ENCODE measurements around the gene MAN2C1.
"Not testable (repeated sequence)": the region's sequence is repeated elsewhere in the genome, so short reads cannot be mapped to it uniquely, and the experiment has no call there.

Gene MAN2C1

DNA sequence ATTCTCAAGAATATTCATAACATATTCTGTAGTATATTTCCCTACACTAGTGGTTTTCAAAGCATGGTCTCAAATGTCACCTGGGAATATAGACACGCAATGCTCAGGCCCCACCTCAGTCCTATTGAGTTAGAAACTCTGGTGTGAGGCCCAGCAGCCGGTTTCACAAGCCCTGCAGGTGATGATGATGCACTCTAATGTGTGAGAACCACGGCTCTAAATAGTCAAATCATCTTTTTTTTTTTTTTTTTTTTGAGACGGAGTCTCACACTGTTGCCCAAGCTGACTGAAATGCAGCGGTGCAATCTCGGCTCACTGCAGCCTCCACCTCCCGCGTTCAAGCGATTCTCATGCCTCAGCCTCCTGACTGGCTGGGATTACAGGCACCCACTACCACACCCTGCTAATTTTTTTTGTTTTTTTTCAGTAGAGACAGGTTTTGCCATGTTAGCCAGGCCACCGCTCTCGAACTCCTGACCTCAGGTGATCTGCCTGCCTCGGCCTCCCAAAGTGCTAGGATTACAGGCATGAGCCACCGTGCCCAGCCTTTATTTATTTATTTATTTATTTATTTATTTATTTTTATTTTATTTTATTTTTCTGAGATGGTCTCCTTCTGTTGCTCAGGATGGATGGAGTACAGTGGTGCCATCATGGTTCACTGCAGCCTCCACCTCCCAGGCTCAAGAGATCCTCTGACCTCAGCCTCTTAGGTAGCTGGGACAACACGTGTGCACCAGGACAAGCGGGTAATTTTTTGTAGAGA is 34.6 kb downstream of the MAN2C1 start:
- ChIA-PET POLR2A (interaction anchor here (1.8 to 3.0 kb wide), 3 partner anchors 28 to 132 kb away, joined by 4 to 15 read pairs (median 4); partner anchors contain the start of genes C15orf39 and MAN2C1), CTCF (interaction anchor here (0.7 to 1.9 kb wide), 4 partner anchors 26 to 564 kb away, joined by 3 to 8 read pairs (median 4); partner anchors contain the start of gene SNX33)

DNA sequence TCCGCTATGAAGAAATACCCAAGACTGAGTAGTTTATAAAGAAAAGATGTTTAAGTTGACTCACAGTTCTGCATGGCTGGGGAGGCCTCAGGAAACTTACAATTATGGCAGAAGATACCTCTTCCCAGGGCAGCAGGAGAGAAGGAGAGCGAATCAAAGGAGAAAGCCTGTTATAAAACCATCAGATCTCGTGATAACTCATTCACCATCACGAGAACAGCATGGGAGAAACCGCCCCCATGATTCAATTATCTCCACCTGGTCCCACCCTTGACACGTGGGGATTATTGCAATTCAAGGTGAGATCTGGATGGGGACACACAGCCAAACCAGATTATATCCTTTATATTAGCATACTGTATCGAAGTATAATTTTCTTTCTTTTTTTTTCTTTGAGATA is 36.3 kb downstream of the MAN2C1 start:
- H3K27ac ChIP-seq (ENCODE audit: extremely low read depth, low read depth, low read length); H3K36me3 ChIP-seq (ENCODE audit: control insufficient read depth in 2 of 2, insufficient read depth in 1 of 2, low read length in 2 of 2); H3K4me1 ChIP-seq (ENCODE audit: control insufficient read depth, insufficient read depth, low read length); POLR2A ChIA-PET; H3K4me3 ChIP-seq (ENCODE audit: low read depth, low read length); H3K9me3 ChIP-seq (ENCODE audit: control insufficient read depth, insufficient read depth, low read depth, low read length): not testable (repeated sequence)
- CTCF ChIA-PET: interaction anchor here (0.7 kb wide), 1 partner anchor 751 kb away, joined by 7 read pairs; no protein-coding TSS in a partner anchor

More for the DNA sequence above, 34.6 kb downstream of the MAN2C1 start:
- H3K9me3 ChIP-seq (ENCODE audit: control insufficient read depth, insufficient read depth, low read depth, low read length); H3K36me3 ChIP-seq (ENCODE audit: control insufficient read depth in 2 of 2, insufficient read depth in 1 of 2, low read length in 2 of 2); H3K27ac ChIP-seq (ENCODE audit: extremely low read depth, low read depth, low read length); H3K4me1 ChIP-seq (ENCODE audit: control insufficient read depth, insufficient read depth, low read length); H3K4me3 ChIP-seq (ENCODE audit: low read depth, low read length): not testable (repeated sequence)
- peak; percentile 44 for TF ChIP-seq ZNF426 (tag by site-specific recombination; IDR thresholded peaks at IDR 0.05)
- peak; percentile 40; the same call in 1 of the 2 replicates for TF ChIP-seq ZNF623 (tag by site-specific recombination; IDR thresholded peaks at IDR 0.05)
- TF ChIP-seq ZNF394 (tag by site-specific recombination; IDR thresholded peaks at IDR 0.05; ENCODE audit: borderline replicate concordance): peak; percentile 71; the same call in 1 of the 2 replicates
- TF ChIP-seq, protein P1, sequence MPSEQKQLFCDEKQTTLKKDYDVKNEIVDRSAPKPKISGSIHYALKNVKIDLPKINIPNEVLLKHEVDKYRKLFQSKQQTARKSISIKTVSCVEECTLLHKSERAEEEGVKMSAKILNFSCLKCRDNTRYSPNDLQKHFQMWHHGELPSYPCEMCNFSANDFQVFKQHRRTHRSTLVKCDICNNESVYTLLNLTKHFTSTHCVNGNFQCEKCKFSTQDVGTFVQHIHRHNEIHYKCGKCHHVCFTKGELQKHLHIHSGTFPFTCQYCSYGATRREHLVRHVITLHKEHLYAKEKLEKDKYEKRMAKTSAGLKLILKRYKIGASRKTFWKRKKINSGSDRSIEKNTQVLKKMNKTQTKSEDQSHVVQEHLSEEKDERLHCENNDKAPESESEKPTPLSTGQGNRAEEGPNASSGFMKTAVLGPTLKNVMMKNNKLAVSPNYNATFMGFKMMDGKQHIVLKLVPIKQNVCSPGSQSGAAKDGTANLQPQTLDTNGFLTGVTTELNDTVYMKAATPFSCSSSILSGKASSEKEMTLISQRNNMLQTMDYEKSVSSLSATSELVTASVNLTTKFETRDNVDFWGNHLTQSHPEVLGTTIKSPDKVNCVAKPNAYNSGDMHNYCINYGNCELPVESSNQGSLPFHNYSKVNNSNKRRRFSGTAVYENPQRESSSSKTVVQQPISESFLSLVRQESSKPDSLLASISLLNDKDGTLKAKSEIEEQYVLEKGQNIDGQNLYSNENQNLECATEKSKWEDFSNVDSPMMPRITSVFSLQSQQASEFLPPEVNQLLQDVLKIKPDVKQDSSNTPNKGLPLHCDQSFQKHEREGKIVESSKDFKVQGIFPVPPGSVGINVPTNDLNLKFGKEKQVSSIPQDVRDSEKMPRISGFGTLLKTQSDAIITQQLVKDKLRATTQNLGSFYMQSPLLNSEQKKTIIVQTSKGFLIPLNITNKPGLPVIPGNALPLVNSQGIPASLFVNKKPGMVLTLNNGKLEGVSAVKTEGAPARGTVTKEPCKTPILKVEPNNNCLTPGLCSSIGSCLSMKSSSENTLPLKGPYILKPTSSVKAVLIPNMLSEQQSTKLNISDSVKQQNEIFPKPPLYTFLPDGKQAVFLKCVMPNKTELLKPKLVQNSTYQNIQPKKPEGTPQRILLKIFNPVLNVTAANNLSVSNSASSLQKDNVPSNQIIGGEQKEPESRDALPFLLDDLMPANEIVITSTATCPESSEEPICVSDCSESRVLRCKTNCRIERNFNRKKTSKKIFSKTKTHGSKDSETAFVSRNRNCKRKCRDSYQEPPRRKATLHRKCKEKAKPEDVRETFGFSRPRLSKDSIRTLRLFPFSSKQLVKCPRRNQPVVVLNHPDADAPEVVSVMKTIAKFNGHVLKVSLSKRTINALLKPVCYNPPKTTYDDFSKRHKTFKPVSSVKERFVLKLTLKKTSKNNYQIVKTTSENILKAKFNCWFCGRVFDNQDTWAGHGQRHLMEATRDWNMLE (tag by site-specific recombination; conservative IDR thresholded peaks at IDR 0.05; ENCODE audit: low read depth): peak; percentile 63; the same call in 1 of the 2 replicates
- TF ChIP-seq, protein P2, sequence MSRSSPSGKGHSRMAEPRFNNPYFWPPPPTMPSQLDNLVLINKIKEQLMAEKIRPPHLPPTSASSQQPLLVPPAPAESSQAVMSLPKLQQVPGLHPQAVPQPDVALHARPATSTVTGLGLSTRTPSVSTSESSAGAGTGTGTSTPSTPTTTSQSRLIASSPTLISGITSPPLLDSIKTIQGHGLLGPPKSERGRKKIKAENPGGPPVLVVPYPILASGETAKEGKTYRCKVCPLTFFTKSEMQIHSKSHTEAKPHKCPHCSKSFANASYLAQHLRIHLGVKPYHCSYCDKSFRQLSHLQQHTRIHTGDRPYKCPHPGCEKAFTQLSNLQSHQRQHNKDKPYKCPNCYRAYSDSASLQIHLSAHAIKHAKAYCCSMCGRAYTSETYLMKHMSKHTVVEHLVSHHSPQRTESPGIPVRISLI (tag by site-specific recombination; IDR thresholded peaks at IDR 0.05): 0 out of 2 replicates have a peak, but pooled peaks have one; percentile 61
- TF ChIP-seq ZBTB8A (tag by site-specific recombination; IDR thresholded peaks at IDR 0.05): peak; percentile 30; the same call in 1 of the 2 replicates
- TF ChIP-seq, protein P3, sequence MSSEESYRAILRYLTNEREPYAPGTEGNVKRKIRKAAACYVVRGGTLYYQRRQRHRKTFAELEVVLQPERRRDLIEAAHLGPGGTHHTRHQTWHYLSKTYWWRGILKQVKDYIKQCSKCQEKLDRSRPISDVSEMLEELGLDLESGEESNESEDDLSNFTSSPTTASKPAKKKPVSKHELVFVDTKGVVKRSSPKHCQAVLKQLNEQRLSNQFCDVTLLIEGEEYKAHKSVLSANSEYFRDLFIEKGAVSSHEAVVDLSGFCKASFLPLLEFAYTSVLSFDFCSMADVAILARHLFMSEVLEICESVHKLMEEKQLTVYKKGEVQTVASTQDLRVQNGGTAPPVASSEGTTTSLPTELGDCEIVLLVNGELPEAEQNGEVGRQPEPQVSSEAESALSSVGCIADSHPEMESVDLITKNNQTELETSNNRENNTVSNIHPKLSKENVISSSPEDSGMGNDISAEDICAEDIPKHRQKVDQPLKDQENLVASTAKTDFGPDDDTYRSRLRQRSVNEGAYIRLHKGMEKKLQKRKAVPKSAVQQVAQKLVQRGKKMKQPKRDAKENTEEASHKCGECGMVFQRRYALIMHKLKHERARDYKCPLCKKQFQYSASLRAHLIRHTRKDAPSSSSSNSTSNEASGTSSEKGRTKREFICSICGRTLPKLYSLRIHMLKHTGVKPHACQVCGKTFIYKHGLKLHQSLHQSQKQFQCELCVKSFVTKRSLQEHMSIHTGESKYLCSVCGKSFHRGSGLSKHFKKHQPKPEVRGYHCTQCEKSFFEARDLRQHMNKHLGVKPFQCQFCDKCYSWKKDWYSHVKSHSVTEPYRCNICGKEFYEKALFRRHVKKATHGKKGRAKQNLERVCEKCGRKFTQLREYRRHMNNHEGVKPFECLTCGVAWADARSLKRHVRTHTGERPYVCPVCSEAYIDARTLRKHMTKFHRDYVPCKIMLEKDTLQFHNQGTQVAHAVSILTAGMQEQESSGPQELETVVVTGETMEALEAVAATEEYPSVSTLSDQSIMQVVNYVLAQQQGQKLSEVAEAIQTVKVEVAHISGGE (tag by site-specific recombination; conservative IDR thresholded peaks at IDR 0.05; ENCODE audit: low read depth): 0 out of 2 replicates have a peak, but pooled peaks have one; percentile 20
- 0 out of 2 replicates have a peak, but pooled peaks have one; percentile 18 for TF ChIP-seq ZBTB21 (tag by site-specific recombination; IDR thresholded peaks at IDR 0.05)

DNA sequence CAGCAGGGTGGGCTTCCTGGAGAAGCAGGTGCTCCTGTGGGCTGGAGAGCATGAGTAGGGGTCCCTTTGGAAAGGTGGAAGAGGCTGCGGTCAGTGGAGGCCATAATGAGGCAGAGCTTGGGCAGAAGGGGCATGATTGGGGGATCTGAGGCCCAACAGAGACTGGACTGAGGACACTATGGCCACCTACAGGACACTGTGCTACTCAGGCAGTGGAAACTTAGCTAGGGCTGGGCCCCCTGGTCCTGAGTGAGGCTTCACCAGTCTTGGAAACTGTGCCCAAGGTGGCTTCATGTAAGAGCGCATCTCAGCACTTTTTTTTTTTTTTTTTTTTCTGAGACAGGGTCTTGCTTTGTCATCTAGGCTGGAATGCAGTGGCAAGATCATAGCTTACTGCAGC is 38.8 kb downstream of the MAN2C1 start:
- TF ChIP-seq ZNF341 (tag by site-specific recombination; IDR thresholded peaks at IDR 0.05; ENCODE audit: low read depth): no peak
- TF ChIP-seq, protein P4, sequence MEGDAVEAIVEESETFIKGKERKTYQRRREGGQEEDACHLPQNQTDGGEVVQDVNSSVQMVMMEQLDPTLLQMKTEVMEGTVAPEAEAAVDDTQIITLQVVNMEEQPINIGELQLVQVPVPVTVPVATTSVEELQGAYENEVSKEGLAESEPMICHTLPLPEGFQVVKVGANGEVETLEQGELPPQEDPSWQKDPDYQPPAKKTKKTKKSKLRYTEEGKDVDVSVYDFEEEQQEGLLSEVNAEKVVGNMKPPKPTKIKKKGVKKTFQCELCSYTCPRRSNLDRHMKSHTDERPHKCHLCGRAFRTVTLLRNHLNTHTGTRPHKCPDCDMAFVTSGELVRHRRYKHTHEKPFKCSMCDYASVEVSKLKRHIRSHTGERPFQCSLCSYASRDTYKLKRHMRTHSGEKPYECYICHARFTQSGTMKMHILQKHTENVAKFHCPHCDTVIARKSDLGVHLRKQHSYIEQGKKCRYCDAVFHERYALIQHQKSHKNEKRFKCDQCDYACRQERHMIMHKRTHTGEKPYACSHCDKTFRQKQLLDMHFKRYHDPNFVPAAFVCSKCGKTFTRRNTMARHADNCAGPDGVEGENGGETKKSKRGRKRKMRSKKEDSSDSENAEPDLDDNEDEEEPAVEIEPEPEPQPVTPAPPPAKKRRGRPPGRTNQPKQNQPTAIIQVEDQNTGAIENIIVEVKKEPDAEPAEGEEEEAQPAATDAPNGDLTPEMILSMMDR (tag by site-specific recombination; IDR thresholded peaks at IDR 0.05): peak; percentile 30; the same call in 1 of the 2 replicates
- Histone ChIP-seq H3K4me3 (ENCODE audit: low read depth, low read length) (no peak overlapping the region), H3K9me3 (ENCODE audit: control insufficient read depth, insufficient read depth, low read depth, low read length) (no peaks in the 10 kb centered on the region), H3K27ac (ENCODE audit: extremely low read depth, low read depth, low read length) (no peak overlapping the region), H3K4me1 (ENCODE audit: control insufficient read depth, insufficient read depth, low read length) (no peaks in the 10 kb centered on the region), H3K36me3 (ENCODE audit: control insufficient read depth in 2 of 2, insufficient read depth in 1 of 2, low read length in 2 of 2) (no peaks in the 10 kb centered on the region)
- POLR2A ChIA-PET: interaction anchor here (0.7 to 0.8 kb wide), 2 partner anchors 18 to 263 kb away, joined by 3 to 8 read pairs; no protein-coding TSS in a partner anchor
- CTCF ChIA-PET: interaction anchor here (0.6 kb wide), 1 partner anchor 541 kb away, joined by 7 read pairs; no protein-coding TSS in a partner anchor
